ENCODE measurements around the gene ESR1.

ESR1 gene

DNA sequence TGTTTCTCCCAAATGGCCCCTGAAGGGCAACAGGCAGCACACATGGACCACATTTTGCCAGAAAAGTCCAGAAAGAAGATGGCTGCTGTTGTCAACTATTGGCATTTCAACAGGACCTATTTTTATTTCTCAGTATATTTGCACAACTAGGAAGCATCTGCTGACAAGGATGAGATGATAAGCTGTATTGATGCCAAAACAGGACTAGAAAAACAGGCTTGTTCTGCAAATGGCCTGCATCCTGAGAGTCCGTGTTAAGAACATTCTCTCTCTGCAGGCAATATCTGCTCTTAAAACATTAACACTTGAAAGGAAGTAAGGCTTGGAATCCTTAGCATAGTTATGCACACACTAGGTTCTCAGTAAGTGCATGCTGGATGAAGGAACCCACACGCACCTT is 283.7 kb downstream of the ESR1 start:
- H3K4me3 ChIP-seq (ENCODE audit: low read depth, low read length): no peak overlapping the region
- DNase-seq (ENCODE audit: low read depth, low spot score): no peak
- TF ChIP-seq, protein P1, sequence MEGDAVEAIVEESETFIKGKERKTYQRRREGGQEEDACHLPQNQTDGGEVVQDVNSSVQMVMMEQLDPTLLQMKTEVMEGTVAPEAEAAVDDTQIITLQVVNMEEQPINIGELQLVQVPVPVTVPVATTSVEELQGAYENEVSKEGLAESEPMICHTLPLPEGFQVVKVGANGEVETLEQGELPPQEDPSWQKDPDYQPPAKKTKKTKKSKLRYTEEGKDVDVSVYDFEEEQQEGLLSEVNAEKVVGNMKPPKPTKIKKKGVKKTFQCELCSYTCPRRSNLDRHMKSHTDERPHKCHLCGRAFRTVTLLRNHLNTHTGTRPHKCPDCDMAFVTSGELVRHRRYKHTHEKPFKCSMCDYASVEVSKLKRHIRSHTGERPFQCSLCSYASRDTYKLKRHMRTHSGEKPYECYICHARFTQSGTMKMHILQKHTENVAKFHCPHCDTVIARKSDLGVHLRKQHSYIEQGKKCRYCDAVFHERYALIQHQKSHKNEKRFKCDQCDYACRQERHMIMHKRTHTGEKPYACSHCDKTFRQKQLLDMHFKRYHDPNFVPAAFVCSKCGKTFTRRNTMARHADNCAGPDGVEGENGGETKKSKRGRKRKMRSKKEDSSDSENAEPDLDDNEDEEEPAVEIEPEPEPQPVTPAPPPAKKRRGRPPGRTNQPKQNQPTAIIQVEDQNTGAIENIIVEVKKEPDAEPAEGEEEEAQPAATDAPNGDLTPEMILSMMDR (IDR thresholded peaks at IDR 0.05; ENCODE audit: low read depth, low read length): no peak
- in situ Hi-C loops (cut with HindIII; ENCODE audit: low sequenced_read_pairs): no loop called here

- H3K4me3 ChIP-seq (ENCODE audit: low read depth, low read length): no peak overlapping the region
- TF ChIP-seq, protein P1 (IDR thresholded peaks at IDR 0.05; ENCODE audit: low read depth, low read length): no peak
- in situ Hi-C loops (cut with HindIII; ENCODE audit: low sequenced_read_pairs): no loop called here
- peak; percentile 67 for DNase-seq (ENCODE audit: low read depth, low spot score)
Measured at GRCh38 chr6:152091851-152092341, 284.4 kb downstream of the ESR1 start.

DNA sequence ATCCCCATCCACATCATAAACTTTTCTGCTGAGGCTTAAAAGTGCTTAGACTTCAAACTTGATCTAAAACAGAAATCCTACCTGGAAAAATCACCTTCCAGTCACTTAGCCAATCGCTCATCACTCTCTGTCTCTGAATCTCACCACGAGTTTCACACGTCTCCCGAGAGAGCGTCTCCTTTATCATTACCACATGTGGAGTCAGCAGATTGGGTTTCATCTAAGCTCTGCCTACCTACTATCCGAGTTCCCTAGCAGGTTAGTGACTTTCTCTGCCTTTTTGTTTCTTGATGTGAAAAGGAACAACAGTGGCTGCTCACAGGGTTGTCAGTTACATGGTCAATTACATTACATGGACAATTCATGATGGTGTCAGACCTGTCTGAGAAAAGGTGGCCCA is 286.2 kb downstream of the ESR1 start:
- DNase-seq (ENCODE audit: low read depth, low spot score): no peak
- in situ Hi-C loops (cut with HindIII; ENCODE audit: low sequenced_read_pairs): no loop called here
- TF ChIP-seq, protein P1 (IDR thresholded peaks at IDR 0.05; ENCODE audit: low read depth, low read length): no peak
- no peak overlapping the region for H3K4me3 ChIP-seq (ENCODE audit: low read depth, low read length)

GRCh38 chr6:152094276-152094675 is 286.8 kb downstream of the ESR1 start:
- DNase-seq (ENCODE audit: low read depth, low spot score): no peak
- in situ Hi-C loops (cut with HindIII; ENCODE audit: low sequenced_read_pairs): no loop called here
- TF ChIP-seq, protein P1 (IDR thresholded peaks at IDR 0.05; ENCODE audit: low read depth, low read length): no peak
- no peak overlapping the region for H3K4me3 ChIP-seq (ENCODE audit: low read depth, low read length)

DNA sequence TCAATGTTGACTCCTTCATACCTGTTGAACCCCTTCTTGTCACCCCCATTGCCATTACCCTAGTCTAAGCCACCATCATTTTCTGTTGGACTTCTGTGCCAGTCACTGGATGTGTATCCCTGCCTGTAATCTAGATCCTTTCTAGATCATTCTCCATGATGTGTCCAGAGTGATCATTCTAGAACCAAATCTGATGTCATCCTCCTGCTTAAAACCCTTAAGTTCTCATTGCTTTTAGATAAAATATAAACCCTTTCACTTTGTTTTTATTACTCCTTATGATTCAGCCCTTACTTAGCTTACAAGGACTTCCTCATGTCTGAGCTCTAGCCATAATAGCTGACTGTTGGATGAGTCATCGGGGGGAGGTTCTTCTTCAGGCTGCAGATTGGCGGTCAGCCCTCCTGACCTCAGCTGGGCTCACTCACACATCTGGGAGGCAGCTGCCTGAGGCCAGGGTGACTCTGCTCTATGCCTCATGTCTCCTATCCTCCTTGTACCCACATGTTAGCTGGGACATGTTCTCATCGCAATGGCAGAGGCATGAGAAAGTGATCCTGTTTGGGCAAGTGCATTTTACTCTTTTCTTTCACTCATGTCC is 287.6 kb downstream of the ESR1 start:
- H3K4me3 ChIP-seq (ENCODE audit: low read depth, low read length): no peak overlapping the region
- in situ Hi-C loops (cut with HindIII; ENCODE audit: low sequenced_read_pairs): no loop called here
- TF ChIP-seq, protein P1 (IDR thresholded peaks at IDR 0.05; ENCODE audit: low read depth, low read length): no peak
- peak; percentile 99 for DNase-seq (ENCODE audit: low read depth, low spot score)

DNA sequence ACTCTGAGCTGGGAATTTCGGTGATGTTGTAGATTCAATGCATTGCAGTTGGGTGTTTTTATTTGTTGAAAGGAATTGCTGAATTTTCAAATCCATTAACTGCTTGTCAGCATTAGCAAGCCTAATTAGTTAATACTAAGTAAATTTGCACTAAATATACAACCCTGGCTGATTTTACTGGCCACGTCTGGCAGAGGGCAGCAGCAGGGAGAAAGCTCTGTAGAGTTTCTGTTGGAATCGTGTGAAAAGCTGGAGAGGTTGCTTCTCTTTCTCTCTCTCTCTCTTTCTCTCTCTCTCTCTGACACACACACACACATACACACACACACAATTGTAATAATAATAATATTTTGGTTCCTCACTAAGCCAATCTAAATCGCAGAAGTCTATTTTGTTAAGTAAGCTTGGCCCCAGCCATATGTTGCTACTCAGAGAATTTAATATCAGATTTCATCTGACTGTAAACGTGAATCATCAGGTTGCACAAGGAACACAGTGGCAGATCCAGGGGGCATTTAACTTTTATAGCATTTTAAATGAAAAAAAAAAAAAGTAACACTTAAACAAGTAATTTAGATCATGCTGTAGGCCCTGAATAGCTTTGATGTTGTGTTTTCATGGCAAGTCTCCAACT is 289.5 kb downstream of the ESR1 start:
- H3K4me3 ChIP-seq (ENCODE audit: low read depth, low read length): no peak overlapping the region
- peak; percentile 93 for DNase-seq (ENCODE audit: low read depth, low spot score)
- in situ Hi-C loops (cut with HindIII; ENCODE audit: low sequenced_read_pairs): no loop called here
- TF ChIP-seq, protein P1 (IDR thresholded peaks at IDR 0.05; ENCODE audit: low read depth, low read length): peak; percentile 28

Measured in astrocyte of the spinal cord (primary cell).